ENCODE data around the gene OSBPL9. TPM values are rescaled to one million over a fixed set of nuclear protein-coding genes. Genes with fewer than 3 reads are reported as not detected.

The OSBPL9 gene
- total RNA-seq, 2 experiments from 2014 or later = 40.0 to 42.7 TPM

GRCh38 chr1:51716746-51717145 lies 99.9 kb downstream of the OSBPL9 start:
- no peak overlapping the region for H3K4me3 Mint-ChIP-seq
- POLR2A ChIA-PET = no interaction called here

GRCh38 chr1:51717842-51718241 lies 101.0 kb downstream of the OSBPL9 start:
- peaks cover 2% of the 10 kb centered on the region for H3K36me3 Mint-ChIP-seq (ENCODE audit: low read depth)
- no peak for DNase-seq
- ChIA-PET CTCF (no interaction called here), POLR2A (no interaction called here)
- H3K9me3 Mint-ChIP-seq = no peaks in the 10 kb centered on the region
- H3K27ac Mint-ChIP-seq = no peak overlapping the region
- no peaks in the 10 kb centered on the region for H3K27me3 Mint-ChIP-seq
- no peak overlapping the region for H3K4me3 Mint-ChIP-seq
- H3K4me1 Mint-ChIP-seq = peaks cover 7% of the 10 kb centered on the region

More at GRCh38 chr1:51716746-51717145, 99.9 kb downstream of the OSBPL9 start:
- peaks cover 2% of the 10 kb centered on the region for H3K36me3 Mint-ChIP-seq (ENCODE audit: low read depth)
- no peaks in the 10 kb centered on the region for H3K9me3 Mint-ChIP-seq
- H3K27me3 Mint-ChIP-seq = no peaks in the 10 kb centered on the region
- DNase-seq = no peak
- peaks cover 7% of the 10 kb centered on the region for H3K4me1 Mint-ChIP-seq
- CTCF ChIA-PET = no interaction called here
- no peak overlapping the region for H3K27ac Mint-ChIP-seq

- H3K9me3 Mint-ChIP-seq = no peaks in the 10 kb centered on the region
- ChIA-PET POLR2A (interaction anchor here (0.6 to 1.6 kb wide), 2 partner anchors 10 to 25 kb away, joined by 3 read pairs; no protein-coding TSS in a partner anchor), CTCF (interaction anchor here (2.2 kb wide), 1 partner anchor 13 kb away, joined by 5 read pairs; no protein-coding TSS in a partner anchor)
- no peak overlapping the region for H3K4me3 Mint-ChIP-seq
- H3K4me1 Mint-ChIP-seq = peaks cover 5% of the 10 kb centered on the region
- peaks cover 2% of the 10 kb centered on the region for H3K36me3 Mint-ChIP-seq (ENCODE audit: low read depth)
- no peak overlapping the region for H3K27ac Mint-ChIP-seq
- H3K27me3 Mint-ChIP-seq = no peaks in the 10 kb centered on the region
- DNase-seq = no peak
Observed at GRCh38 chr1:51719146-51719545, 102.3 kb downstream of the OSBPL9 start.

- POLR2A ChIA-PET = no interaction called here
- DNase-seq = no peak
- H3K36me3 Mint-ChIP-seq (ENCODE audit: low read depth) = no peaks in the 10 kb centered on the region
- H3K4me1 Mint-ChIP-seq = peaks cover 19% of the 10 kb centered on the region
- no peaks in the 10 kb centered on the region for H3K9me3 Mint-ChIP-seq
- no peak overlapping the region for H3K4me3 Mint-ChIP-seq
- CTCF ChIA-PET = interaction anchor here (0.8 kb wide), 1 partner anchor 43 kb away, joined by 3 read pairs; no protein-coding TSS in a partner anchor
- no peaks in the 10 kb centered on the region for H3K27me3 Mint-ChIP-seq
- no peak overlapping the region for H3K27ac Mint-ChIP-seq
Observed at GRCh38 chr1:51724797-51725196, 107.9 kb downstream of the OSBPL9 start.

GRCh38 chr1:51726051-51726450 lies 109.2 kb downstream of the OSBPL9 start:
- Mint-ChIP-seq H3K4me3 (no peak overlapping the region), H3K27ac (no peak overlapping the region), H3K9me3 (no peaks in the 10 kb centered on the region), H3K27me3 (no peaks in the 10 kb centered on the region), H3K36me3 (ENCODE audit: low read depth) (no peaks in the 10 kb centered on the region), H3K4me1 (peaks cover 28% of the 10 kb centered on the region)
- ChIA-PET CTCF (no interaction called here), POLR2A (no interaction called here)
- DNase-seq = no peak

GRCh38 chr1:51726544-51727225 lies 109.8 kb downstream of the OSBPL9 start:
- no peaks in the 10 kb centered on the region for H3K27me3 Mint-ChIP-seq
- no peak overlapping the region for H3K27ac Mint-ChIP-seq
- H3K9me3 Mint-ChIP-seq = no peaks in the 10 kb centered on the region
- ChIA-PET CTCF (no interaction called here), POLR2A (interaction anchor here (0.9 kb wide), 1 partner anchor 151 kb away, joined by 3 read pairs; no protein-coding TSS in a partner anchor)
- no peaks in the 10 kb centered on the region for H3K36me3 Mint-ChIP-seq (ENCODE audit: low read depth)
- DNase-seq = no peak
- peaks cover 29% of the 10 kb centered on the region for H3K4me1 Mint-ChIP-seq
- H3K4me3 Mint-ChIP-seq = no peak overlapping the region

- no peaks in the 10 kb centered on the region for H3K9me3 Mint-ChIP-seq
- H3K27ac Mint-ChIP-seq = no peak overlapping the region
- ChIA-PET POLR2A (interaction anchor here (0.9 kb wide), 1 partner anchor 151 kb away, joined by 3 read pairs; no protein-coding TSS in a partner anchor), CTCF (no interaction called here)
- peaks cover 29% of the 10 kb centered on the region for H3K4me1 Mint-ChIP-seq
- H3K36me3 Mint-ChIP-seq (ENCODE audit: low read depth) = no peaks in the 10 kb centered on the region
- no peak overlapping the region for H3K4me3 Mint-ChIP-seq
- DNase-seq = no peak
- H3K27me3 Mint-ChIP-seq = no peaks in the 10 kb centered on the region
Observed at GRCh38 chr1:51727366-51727765, 110.5 kb downstream of the OSBPL9 start.

GRCh38 chr1:51728611-51729155 lies 111.8 kb downstream of the OSBPL9 start:
- Mint-ChIP-seq H3K27me3 (no peaks in the 10 kb centered on the region), H3K9me3 (no peaks in the 10 kb centered on the region), H3K36me3 (ENCODE audit: low read depth) (no peaks in the 10 kb centered on the region), H3K27ac (peak overlapping the region; percentile 83), H3K4me3 (peak overlapping the region; percentile 88), H3K4me1 (peaks cover 32% of the 10 kb centered on the region)
- ChIA-PET CTCF (interaction anchor here (0.6 kb wide), 1 partner anchor 803 kb away, joined by 3 read pairs; no protein-coding TSS in a partner anchor), POLR2A (interaction anchor here (0.7 to 2.2 kb wide), 12 partner anchors 9 to 760 kb away, joined by 3 to 7 read pairs (median 3); partner anchors contain the start of genes BTF3L4, EPS15, NRDC and RNF11)
- no peak for DNase-seq

GRCh38 chr1:51729156-51729823 lies 112.4 kb downstream of the OSBPL9 start:
- DNase-seq = peak; percentile 96
- no peaks in the 10 kb centered on the region for H3K9me3 Mint-ChIP-seq
- no peaks in the 10 kb centered on the region for H3K27me3 Mint-ChIP-seq
- peak overlapping the region; percentile 88 for H3K4me3 Mint-ChIP-seq
- H3K36me3 Mint-ChIP-seq (ENCODE audit: low read depth) = no peaks in the 10 kb centered on the region
- H3K4me1 Mint-ChIP-seq = peaks cover 32% of the 10 kb centered on the region
- CTCF ChIA-PET = interaction anchor here (1.4 kb wide), 1 partner anchor 40 kb away, joined by 5 read pairs; no protein-coding TSS in a partner anchor
- peak overlapping the region; percentile 83 for H3K27ac Mint-ChIP-seq
- POLR2A ChIA-PET = interaction anchor here (0.7 to 2.2 kb wide), 12 partner anchors 10 to 761 kb away, joined by 3 to 7 read pairs (median 3); partner anchors contain the start of genes BTF3L4, EPS15, NRDC and RNF11

- peaks cover 35% of the 10 kb centered on the region for H3K4me1 Mint-ChIP-seq
- CTCF ChIA-PET = interaction anchor here (1.4 kb wide), 1 partner anchor 40 kb away, joined by 5 read pairs; no protein-coding TSS in a partner anchor
- no peak for DNase-seq
Observed at GRCh38 chr1:51729824-51730301, 113.0 kb downstream of the OSBPL9 start.

GRCh38 chr1:51731998-51732397 lies 115.1 kb downstream of the OSBPL9 start:
- CTCF ChIA-PET = interaction anchor here (0.6 to 1.1 kb wide), 3 partner anchors 12 to 235 kb away, joined by 3 to 5 read pairs (median 4); no protein-coding TSS in a partner anchor
- POLR2A ChIA-PET = interaction anchor here (0.6 to 1.2 kb wide), 2 partner anchors 11 to 1583 kb away, joined by 3 read pairs; no protein-coding TSS in a partner anchor
- DNase-seq = no peak
- H3K4me1 Mint-ChIP-seq = peaks cover 49% of the 10 kb centered on the region
- H3K36me3 Mint-ChIP-seq (ENCODE audit: low read depth) = peaks cover 3% of the 10 kb centered on the region
- no peaks in the 10 kb centered on the region for H3K27me3 Mint-ChIP-seq
- H3K9me3 Mint-ChIP-seq = no peaks in the 10 kb centered on the region
- no peak overlapping the region for H3K4me3 Mint-ChIP-seq
- H3K27ac Mint-ChIP-seq = no peak overlapping the region

More at GRCh38 chr1:51729824-51730301, 113.0 kb downstream of the OSBPL9 start:
- H3K27me3 Mint-ChIP-seq = no peaks in the 10 kb centered on the region
- H3K36me3 Mint-ChIP-seq (ENCODE audit: low read depth) = no peaks in the 10 kb centered on the region
- H3K9me3 Mint-ChIP-seq = no peaks in the 10 kb centered on the region
- POLR2A ChIA-PET = interaction anchor here (0.7 to 2.2 kb wide), 6 partner anchors 9 to 761 kb away, joined by 3 to 7 read pairs (median 4); partner anchors contain the start of genes BTF3L4, NRDC, RNF11 and TXNDC12
- peak overlapping the region; percentile 83 for H3K27ac Mint-ChIP-seq
- H3K4me3 Mint-ChIP-seq = peak overlapping the region; percentile 88

GRCh38 chr1:51732701-51733425 lies 116.0 kb downstream of the OSBPL9 start:
- no peaks in the 10 kb centered on the region for H3K9me3 Mint-ChIP-seq
- H3K36me3 Mint-ChIP-seq (ENCODE audit: low read depth) = peaks cover 3% of the 10 kb centered on the region
- H3K4me3 Mint-ChIP-seq = no peak overlapping the region
- ChIA-PET CTCF (interaction anchor here (0.6 to 1.1 kb wide), 2 partner anchors 13 to 236 kb away, joined by 3 to 5 read pairs; no protein-coding TSS in a partner anchor), POLR2A (interaction anchor here (0.9 kb wide), 1 partner anchor 10 kb away, joined by 3 read pairs; no protein-coding TSS in a partner anchor)
- no peak for DNase-seq
- peaks cover 46% of the 10 kb centered on the region for H3K4me1 Mint-ChIP-seq
- no peaks in the 10 kb centered on the region for H3K27me3 Mint-ChIP-seq
- H3K27ac Mint-ChIP-seq = no peak overlapping the region
